ENCODE measurements around the gene CDK5RAP1. TPM values are rescaled to one million over a fixed set of nuclear protein-coding genes. Genes with fewer than 3 reads are reported as not detected.

The CDK5RAP1 gene
- total RNA-seq, 1 donor from 2014 or later: 39.8 TPM

DNA sequence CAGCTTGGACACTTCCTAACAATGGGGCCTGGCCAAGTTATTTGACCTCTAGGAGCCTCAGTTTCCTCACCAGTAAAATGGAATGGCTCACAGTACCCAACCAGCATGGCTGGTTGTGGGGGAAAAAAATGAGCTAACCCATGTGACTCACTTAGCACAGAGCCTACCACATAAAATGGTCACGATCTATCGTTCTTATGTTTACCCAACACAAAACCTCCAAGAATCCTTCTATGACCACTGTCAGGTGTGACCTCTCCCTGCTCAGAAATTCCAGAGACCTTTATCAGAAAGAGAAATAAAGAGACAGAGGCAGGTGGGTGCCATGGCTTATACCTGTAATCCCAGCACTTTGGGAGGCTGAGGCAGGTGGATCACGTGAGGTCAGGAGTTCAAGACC, 78.9 kb downstream of the CDK5RAP1 start:
- Mint-ChIP-seq H3K36me3 (no peaks in the 10 kb centered on the region), H3K27ac (no peak overlapping the region), H3K4me1 (no peaks in the 10 kb centered on the region), H3K27me3 (ENCODE audit: low read depth) (peaks cover 36% of the 10 kb centered on the region), H3K4me3 (no peak overlapping the region), H3K9me3 (no peaks in the 10 kb centered on the region)
- TF ChIP-seq, protein P1, sequence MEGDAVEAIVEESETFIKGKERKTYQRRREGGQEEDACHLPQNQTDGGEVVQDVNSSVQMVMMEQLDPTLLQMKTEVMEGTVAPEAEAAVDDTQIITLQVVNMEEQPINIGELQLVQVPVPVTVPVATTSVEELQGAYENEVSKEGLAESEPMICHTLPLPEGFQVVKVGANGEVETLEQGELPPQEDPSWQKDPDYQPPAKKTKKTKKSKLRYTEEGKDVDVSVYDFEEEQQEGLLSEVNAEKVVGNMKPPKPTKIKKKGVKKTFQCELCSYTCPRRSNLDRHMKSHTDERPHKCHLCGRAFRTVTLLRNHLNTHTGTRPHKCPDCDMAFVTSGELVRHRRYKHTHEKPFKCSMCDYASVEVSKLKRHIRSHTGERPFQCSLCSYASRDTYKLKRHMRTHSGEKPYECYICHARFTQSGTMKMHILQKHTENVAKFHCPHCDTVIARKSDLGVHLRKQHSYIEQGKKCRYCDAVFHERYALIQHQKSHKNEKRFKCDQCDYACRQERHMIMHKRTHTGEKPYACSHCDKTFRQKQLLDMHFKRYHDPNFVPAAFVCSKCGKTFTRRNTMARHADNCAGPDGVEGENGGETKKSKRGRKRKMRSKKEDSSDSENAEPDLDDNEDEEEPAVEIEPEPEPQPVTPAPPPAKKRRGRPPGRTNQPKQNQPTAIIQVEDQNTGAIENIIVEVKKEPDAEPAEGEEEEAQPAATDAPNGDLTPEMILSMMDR (IDR thresholded peaks at IDR 0.05; ENCODE audit: unreplicated experiment): no peak
- DNase-seq (ENCODE audit: low spot score in 2 of 2, unreplicated experiment in 2 of 2): no peak

DNA sequence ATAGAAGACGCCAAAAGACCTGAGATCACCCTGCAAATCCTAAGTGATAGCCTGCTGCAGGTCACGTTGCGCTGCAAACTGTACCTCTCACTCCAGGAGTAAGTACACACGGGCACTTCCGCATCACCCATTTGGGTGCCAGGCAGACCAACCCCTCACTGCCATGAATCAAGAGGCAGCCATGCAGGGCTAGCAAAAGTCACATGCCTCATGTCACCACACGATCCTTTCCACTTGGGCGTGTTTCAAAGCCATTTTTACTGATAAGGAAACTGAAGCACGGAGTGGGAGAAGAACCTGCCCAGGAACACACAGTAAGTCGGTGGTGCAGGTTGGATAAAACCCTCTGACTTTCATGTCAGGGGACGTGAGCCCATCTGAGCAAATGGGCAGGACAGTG, 81.3 kb downstream of the CDK5RAP1 start:
- Mint-ChIP-seq H3K4me3 (no peak overlapping the region), H3K27ac (no peak overlapping the region), H3K9me3 (no peaks in the 10 kb centered on the region), H3K4me1 (no peaks in the 10 kb centered on the region), H3K36me3 (no peaks in the 10 kb centered on the region), H3K27me3 (ENCODE audit: low read depth) (peaks cover 39% of the 10 kb centered on the region)
- DNase-seq (ENCODE audit: low spot score in 2 of 2, unreplicated experiment in 2 of 2): no peak
- TF ChIP-seq, protein P1 (IDR thresholded peaks at IDR 0.05; ENCODE audit: unreplicated experiment): no peak

DNA sequence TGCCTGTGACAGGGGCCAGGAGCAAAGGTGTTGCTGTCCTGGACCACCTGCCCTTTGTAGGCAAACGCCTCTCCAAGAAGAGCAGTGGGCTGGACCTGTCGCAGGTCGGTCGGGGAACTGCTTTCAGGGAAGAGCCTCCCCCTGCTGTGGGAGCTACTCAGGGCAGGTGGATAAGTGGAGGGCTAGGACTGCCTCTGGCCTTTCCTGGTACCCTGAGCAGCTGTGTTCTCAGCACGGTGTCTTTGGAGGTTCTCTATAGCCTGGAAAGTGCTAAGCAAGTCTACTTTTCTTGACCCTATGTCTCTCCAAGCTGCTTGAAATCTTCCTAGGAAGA, 83.3 kb downstream of the CDK5RAP1 start:
- H3K27me3 Mint-ChIP-seq (ENCODE audit: low read depth): peaks cover 35% of the 10 kb centered on the region
- no peaks in the 10 kb centered on the region for H3K36me3 Mint-ChIP-seq
- H3K27ac Mint-ChIP-seq: no peak overlapping the region
- no peaks in the 10 kb centered on the region for H3K4me1 Mint-ChIP-seq
- TF ChIP-seq, protein P1 (IDR thresholded peaks at IDR 0.05; ENCODE audit: unreplicated experiment): no peak
- H3K9me3 Mint-ChIP-seq: no peaks in the 10 kb centered on the region
- H3K4me3 Mint-ChIP-seq: no peak overlapping the region
- no peak for DNase-seq (ENCODE audit: low spot score in 2 of 2, unreplicated experiment in 2 of 2)

DNA sequence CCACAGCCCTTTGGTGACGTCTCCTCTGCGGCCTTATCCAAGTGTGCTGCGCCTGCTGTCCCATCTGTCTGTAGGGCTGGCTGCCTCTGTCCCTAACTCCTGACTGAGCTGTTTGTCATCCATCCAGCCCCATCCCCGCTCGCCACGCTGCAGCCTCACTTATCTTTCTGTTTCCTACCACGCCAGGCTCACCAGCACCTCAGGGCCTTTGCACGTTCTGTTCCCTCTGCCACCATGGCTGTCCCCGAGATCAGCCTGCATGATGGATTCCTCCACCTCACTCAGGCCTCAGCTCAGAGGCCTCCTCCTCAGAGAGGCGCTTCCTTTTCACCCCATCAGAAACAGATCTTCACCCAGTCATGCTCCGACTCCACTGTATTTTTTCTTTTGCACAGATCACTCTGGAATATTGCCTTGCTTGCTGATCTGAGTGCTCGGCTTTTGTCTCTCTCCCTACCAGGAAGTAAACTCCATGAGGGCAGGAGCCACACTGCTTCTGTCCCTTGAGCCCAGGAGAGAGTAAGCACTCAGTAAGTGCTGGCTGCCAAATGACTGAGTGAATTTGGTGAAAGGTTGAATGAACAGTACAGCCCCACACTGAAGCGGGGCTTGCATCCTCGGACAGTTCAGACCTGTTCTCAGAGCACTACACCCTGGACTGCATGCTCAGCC, 83.8 kb downstream of the CDK5RAP1 start:
- Mint-ChIP-seq H3K27me3 (ENCODE audit: low read depth) (peaks cover 32% of the 10 kb centered on the region), H3K36me3 (no peaks in the 10 kb centered on the region), H3K4me1 (no peaks in the 10 kb centered on the region), H3K9me3 (no peaks in the 10 kb centered on the region), H3K4me3 (no peak overlapping the region), H3K27ac (no peak overlapping the region)
- DNase-seq (ENCODE audit: low spot score in 2 of 2, unreplicated experiment in 2 of 2): no peak
- TF ChIP-seq, protein P1 (IDR thresholded peaks at IDR 0.05; ENCODE audit: unreplicated experiment): no peak

DNA sequence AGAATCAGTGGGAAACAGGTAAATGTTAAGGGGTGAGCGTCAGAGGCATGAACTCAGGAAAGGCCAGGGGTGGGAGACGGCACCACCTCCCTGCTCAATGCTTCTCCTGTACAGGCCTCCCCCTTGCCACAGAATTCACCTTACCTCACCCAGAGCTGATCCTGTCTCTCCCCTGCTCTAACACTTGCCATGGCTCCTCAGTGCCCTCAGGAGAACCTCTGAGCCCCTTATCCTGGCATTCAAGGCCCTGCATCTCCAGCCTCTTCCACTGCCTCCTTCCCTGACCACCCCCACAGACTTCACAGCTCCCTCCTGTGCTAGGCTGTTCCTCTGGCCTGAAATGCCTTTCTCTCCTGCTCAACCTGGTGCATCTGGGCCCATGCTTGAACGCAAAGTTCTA, 84.4 kb downstream of the CDK5RAP1 start:
- no peaks in the 10 kb centered on the region for H3K9me3 Mint-ChIP-seq
- no peak overlapping the region for H3K27ac Mint-ChIP-seq
- H3K36me3 Mint-ChIP-seq: no peaks in the 10 kb centered on the region
- H3K4me1 Mint-ChIP-seq: peaks cover 2% of the 10 kb centered on the region
- peaks cover 28% of the 10 kb centered on the region for H3K27me3 Mint-ChIP-seq (ENCODE audit: low read depth)
- TF ChIP-seq, protein P1 (IDR thresholded peaks at IDR 0.05; ENCODE audit: unreplicated experiment): no peak
- no peak for DNase-seq (ENCODE audit: low spot score in 2 of 2, unreplicated experiment in 2 of 2)
- H3K4me3 Mint-ChIP-seq: no peak overlapping the region

DNA sequence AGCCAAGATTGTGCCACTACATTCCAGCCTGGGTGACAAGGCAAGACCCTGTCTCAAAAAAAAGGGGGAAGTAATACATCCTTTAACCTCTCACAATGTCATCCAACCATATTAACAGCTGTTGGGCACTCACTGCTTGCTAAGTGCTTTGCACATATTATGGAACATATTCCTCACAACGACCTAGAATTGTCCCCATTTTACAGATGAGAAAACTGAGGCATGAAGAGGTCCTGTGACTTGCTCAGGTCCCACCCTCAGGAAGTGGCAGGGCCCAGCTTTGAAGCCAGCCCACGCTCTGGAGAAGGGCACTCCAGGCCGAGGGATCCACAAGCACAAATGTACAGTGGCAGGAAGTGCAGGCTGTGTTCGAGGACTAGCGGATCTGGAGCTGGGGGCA, 85.0 kb downstream of the CDK5RAP1 start:
- no peak overlapping the region for H3K4me3 Mint-ChIP-seq
- TF ChIP-seq, protein P1 (IDR thresholded peaks at IDR 0.05; ENCODE audit: unreplicated experiment): no peak
- H3K4me1 Mint-ChIP-seq: peaks cover 4% of the 10 kb centered on the region
- H3K9me3 Mint-ChIP-seq: no peaks in the 10 kb centered on the region
- no peak for DNase-seq (ENCODE audit: low spot score in 2 of 2, unreplicated experiment in 2 of 2)
- H3K27me3 Mint-ChIP-seq (ENCODE audit: low read depth): peaks cover 26% of the 10 kb centered on the region
- no peak overlapping the region for H3K27ac Mint-ChIP-seq
- no peaks in the 10 kb centered on the region for H3K36me3 Mint-ChIP-seq
